Thoracic aorta (tissue), 2 donors: ENCODE data around the gene SOX9. TPM values are rescaled to one million over a fixed set of nuclear protein-coding genes. Genes with fewer than 3 reads are reported as not detected.

Experiments
- ATAC-seq: fragments of 150-250 bp; one replicate; pipeline ENCODE4 v1.8.0; 2017; ENCODE audit warnings: low read depth; ENCODE audit not compliant: insufficient number of reproducible peaks, low FRiP score
- DNase-seq: peaks from one replicate; pipeline ENCODE4 v3.0.0-alpha.2; 2020; ENCODE audit warnings: low spot score
- H3K27ac ChIP-seq, 2 donors: fragments of 200-600 bp; sonication (generic); 1 replicate in 1 of 2; 2 replicates in 1 of 2; pipeline ENCODE4 v1.5.1; 2016; ENCODE audit warnings: mild to moderate bottlenecking in 2 of 2, moderate library complexity in 2 of 2
- H3K27me3 ChIP-seq: fragments of 200-600 bp; sonication (generic); replicated peaks from 2 replicates; pipeline ENCODE4 v1.6.0; 2016; ENCODE audit warnings: mild to moderate bottlenecking; ENCODE audit not compliant: insufficient read depth
- H3K36me3 ChIP-seq: fragments of 200-600 bp; sonication (generic); one replicate; pipeline ENCODE4 v1.5.1; 2016
- H3K4me1 ChIP-seq, 2 donors: fragments of 200-600 bp; sonication (generic); 1 replicate in 1 of 2; 2 replicates in 1 of 2; pipeline versions ENCODE4 v1.5.1 to v1.6.0; 2016; ENCODE audit warnings: low read depth in 2 of 2, mild to moderate bottlenecking in 1 of 2; ENCODE audit not compliant: control insufficient read depth in 1 of 2
- H3K4me3 ChIP-seq: fragments of 200-600 bp; sonication (generic); 2 replicates; pipeline ENCODE4 v1.5.1; 2016; ENCODE audit warnings: mild to moderate bottlenecking
- H3K9me3 ChIP-seq: fragments of 200-600 bp; sonication (generic); 2 replicates; pipeline ENCODE4 v1.5.1; 2016
- CTCF ChIP-seq: fragments of 200-600 bp; sonication (generic); IDR thresholded peaks from one replicate; pipeline ENCODE4 v1.5.1; 2019; ENCODE audit warnings: antibody characterized with exemption
- total RNA-seq, 2 donors: library from RNA; depleted of rRNA; stranded (reverse); fragments of >200 nt; gene quantifications; one replicate each; pipeline versions ENCODE4 v1.1.0 to v1.2.3, GENCODE V29; 2016

Gene SOX9
- total RNA-seq, 2 donors from 2014 or later: 1.2 to 3.6 TPM

DNA sequence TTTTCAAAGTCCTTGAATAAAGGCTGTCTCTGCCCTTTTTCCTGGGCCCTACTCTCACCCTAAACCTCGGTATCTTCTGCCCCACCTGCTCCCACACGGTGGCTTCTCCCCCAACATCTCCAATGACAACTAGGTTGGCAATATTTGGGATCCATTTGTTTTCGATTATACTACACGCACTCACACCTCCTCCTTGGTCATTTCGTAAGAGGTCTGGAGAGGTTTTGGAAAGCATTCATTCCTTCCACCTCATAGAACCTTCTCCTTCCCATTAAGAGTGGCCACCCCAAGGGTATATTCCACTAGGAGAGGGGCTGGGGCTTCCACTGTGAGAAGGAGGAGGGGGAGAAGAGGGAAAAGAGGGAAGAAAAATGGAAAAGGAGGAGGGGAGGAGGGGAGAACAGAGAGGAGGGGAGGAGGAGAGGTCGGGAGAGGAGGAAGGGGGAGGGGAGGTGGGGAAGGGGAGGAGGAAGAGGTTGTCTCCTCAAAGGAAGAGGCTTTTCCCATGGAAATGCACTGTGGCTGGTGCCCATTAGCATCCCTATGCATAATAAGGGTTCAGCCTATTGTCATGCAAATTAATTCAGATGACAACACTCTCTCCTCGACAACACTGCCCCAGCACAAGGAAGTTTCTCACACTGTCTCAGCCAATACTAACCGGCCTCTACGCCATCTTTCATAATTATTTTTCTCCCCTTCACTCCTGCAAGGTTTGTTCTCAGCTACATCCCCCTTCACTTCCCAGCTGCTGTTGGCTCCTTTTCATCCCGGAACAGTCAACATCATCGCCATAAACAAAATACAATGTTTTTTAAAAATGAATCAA, 30.0 kb downstream of the SOX9 start:
- DNase-seq (no peak), ATAC-seq (no peak)
- H3K36me3 ChIP-seq: no peaks in the 10 kb centered on the region
- H3K27ac ChIP-seq: no peak overlapping the region
- H3K27me3 ChIP-seq: no peaks in the 10 kb centered on the region
- no peaks in the 10 kb centered on the region for H3K9me3 ChIP-seq
- no peaks in the 10 kb centered on the region for H3K4me1 ChIP-seq
- TF ChIP-seq CTCF: no peak
- no peak overlapping the region for H3K4me3 ChIP-seq

GRCh38 chr17:72151565-72152386, 31.0 kb downstream of the SOX9 start:
- DNase-seq (no peak), ATAC-seq (no peak)
- Histone ChIP-seq H3K36me3 (no peaks in the 10 kb centered on the region), H3K27me3 (no peaks in the 10 kb centered on the region), H3K27ac (no peak overlapping the region), H3K4me3 (no peak overlapping the region), H3K4me1 (no peaks in the 10 kb centered on the region), H3K9me3 (no peaks in the 10 kb centered on the region)
- TF ChIP-seq CTCF: no peak

DNA sequence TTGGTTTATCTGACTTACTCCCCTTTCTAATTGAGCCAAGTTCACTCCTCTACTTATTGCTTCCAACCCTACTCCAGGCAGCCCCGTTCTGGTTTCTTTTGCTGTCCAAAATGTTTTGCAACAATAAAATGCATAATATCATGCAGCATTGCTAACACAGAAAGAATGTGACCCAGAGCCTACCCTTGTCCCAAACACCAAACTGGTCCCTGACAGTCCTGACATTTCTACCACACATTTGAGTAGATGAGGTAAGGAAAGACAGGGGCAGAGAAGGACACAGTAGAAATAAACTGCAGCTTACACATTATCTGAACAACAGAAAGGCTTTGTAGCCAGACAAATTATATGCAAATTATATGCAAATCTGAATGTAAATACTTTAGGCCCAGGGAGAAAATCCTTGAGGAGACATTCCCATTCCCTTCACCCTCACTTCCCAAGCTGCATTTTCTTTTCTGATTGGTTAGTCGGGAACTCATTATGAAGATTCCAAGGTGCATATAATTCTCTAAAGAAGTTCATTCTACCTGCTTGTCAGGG, 31.6 kb downstream of the SOX9 start:
- ATAC-seq (no peak), DNase-seq (no peak)
- Histone ChIP-seq H3K27ac (no peak overlapping the region), H3K4me3 (no peak overlapping the region), H3K36me3 (no peaks in the 10 kb centered on the region), H3K27me3 (no peaks in the 10 kb centered on the region), H3K9me3 (no peaks in the 10 kb centered on the region), H3K4me1 (no peaks in the 10 kb centered on the region)
- TF ChIP-seq CTCF: no peak

GRCh38 chr17:72158895-72159885, 38.4 kb downstream of the SOX9 start:
- Histone ChIP-seq H3K9me3 (no peaks in the 10 kb centered on the region), H3K4me3 (no peak overlapping the region), H3K27me3 (no peaks in the 10 kb centered on the region), H3K27ac (no peak overlapping the region), H3K36me3 (no peaks in the 10 kb centered on the region), H3K4me1 (no peaks in the 10 kb centered on the region)
- ATAC-seq (no peak), DNase-seq (no peak)
- TF ChIP-seq CTCF: no peak
